ENCODE data around the gene APOBEC2. TPM values are rescaled to one million over a fixed set of nuclear protein-coding genes. Genes with fewer than 3 reads are reported as not detected.

Gene APOBEC2
- total and polyA plus RNA-seq, 2 of the 4 experiments (the other 2 are of a cell fraction): not detected

GRCh38 chr6:41071923-41072835, 19.2 kb downstream of the APOBEC2 start, which contains the start of gene OARD1 (continued):
- TF ChIP-seq ELK1 (IDR thresholded peaks at IDR 0.05; ENCODE audit: borderline replicate concordance, low read depth, low read length) (no peak), MXI1 (IDR thresholded peaks at IDR 0.05; ENCODE audit: borderline replicate concordance, low read depth, low read length) (0 out of 2 replicates have a peak, but pooled peaks have one; percentile 60), NFE2L2 (IDR thresholded peaks at IDR 0.05; ENCODE audit: low read depth, low read length) (no peak)
